Dermis blood vessel endothelial cell (primary cell): Measurements from ENCODE around the gene TP53AIP1. TPM values are rescaled to one million over a fixed set of nuclear protein-coding genes. Genes with fewer than 3 reads are reported as not detected.

Experiments used
- DNase-seq: peaks from one replicate; pipeline ENCODE4 v3.0.0; 2010
- total RNA-seq: library from RNA; depleted of rRNA; stranded (reverse); fragments of >200 nt; gene quantifications from 2 replicates; pipeline ENCODE4 v1.2.3, GENCODE V29; 2014

TP53AIP1 gene
- total RNA-seq, 1 donor from 2014 or later = not detected

DNA sequence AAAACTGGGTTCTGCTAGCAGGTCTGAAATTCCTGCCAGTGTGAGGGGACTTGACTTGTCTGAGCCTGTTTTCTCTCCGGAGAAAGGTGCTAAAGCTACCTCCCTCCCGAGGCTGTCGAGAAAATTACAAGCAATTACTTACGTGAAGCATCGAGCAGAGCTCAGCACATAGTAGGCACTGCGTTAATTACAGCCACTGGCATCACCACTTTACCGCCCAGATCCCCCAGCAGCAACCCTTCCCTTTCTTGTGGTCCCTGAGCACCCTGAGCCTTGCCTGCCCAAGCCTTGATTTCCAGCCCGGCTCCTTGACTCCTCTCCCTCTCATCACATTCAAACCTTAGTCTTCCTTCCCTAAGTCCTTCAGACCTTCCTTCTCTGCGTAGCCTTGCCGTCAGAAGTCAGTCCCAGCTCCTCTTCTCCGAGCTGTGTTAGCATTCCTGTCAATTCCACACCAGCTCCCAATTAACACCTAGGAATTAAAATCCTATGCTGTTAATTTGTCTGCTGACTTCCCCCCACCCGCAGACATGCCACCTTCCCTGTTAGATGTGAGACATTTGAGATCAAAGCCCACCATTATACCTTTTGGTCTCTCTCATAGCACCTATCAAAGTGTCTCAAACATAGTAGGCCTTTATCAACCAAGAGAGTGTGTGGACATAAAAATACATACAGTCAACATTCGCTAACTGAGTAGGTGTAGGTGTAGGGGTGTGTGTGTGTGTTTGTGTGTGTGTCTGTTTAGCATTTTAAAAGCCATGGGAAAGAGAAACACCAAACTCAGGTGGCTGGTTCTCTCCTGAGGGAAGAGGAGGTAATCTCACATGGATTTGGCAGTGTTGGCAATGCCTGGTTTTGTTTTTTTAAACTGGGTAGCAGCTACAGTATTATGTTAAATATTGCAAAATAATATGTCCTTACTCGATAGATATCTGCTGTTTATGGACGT is 54.4 kb downstream of the TP53AIP1 start:
- DNase-seq = no peak

DNA sequence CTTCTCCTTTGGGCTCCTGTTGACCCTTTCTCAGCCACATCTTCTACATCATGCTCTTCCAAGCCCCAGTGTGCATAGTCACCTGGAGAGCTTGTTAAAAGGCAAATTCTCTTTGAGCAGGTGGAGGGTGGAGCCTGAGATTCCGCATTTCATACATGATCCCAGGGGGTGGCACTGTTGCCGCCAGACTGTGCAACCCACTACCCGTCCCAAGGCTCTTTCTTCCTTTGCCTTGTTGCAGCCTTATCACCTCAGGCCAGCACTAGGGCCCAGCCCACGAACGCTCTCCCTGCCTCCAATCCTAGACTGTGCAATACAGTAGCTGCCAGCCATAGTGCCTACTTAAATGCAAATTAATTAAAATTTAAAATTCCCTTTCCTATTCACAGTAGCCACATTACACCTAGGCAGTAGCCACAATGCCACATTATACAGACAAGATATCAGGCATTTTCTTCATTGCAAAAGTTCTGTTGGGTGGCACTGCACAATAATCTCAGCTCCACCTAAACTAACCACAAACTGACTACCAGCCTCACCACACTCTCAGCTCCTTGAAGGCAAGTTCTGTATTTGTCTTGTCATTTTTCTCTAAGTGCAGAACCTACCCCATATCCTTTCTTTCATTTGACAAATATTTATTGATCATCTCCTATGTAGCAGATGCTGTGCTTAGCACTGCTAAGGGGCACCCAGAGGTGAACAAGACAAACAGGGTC is 56.1 kb downstream of the TP53AIP1 start:
- DNase-seq = peak; percentile 49

Other genes with a start within 250 kb of the TP53AIP1 start
- gene FLI1, start 248.8 kb downstream of the TP53AIP1 start, total RNA-seq = 210 and 251 TPM in 2 replicates
- 0.23 and 0.34 TPM in 2 replicates for gene KCNJ1, start 75.6 kb downstream of the TP53AIP1 start, total RNA-seq
- 0.14 TPM in 1 of 2 replicates, not detected in the other for gene KCNJ5, start 51.5 kb downstream of the TP53AIP1 start, total RNA-seq
- 6.6 and 9.0 TPM in 2 replicates for gene ARHGAP32, start 249.5 kb upstream of the TP53AIP1 start, total RNA-seq